Osteocyte (in vitro differentiated cells): ENCODE results near the gene RPTOR. TPM values are rescaled to one million over a fixed set of nuclear protein-coding genes. Genes with fewer than 3 reads are reported as not detected.

Experiments used
- DNase-seq: peaks from one replicate; pipeline ENCODE4 v3.0.0; 2021; ENCODE audit warnings: mixed read lengths; ENCODE audit not compliant: unreplicated experiment; ENCODE audit errors: extremely low spot score
- H3K27ac Mint-ChIP-seq: one replicate; pipeline ENCODE4 v1.8.0; 2021; ENCODE audit warnings: mild to moderate bottlenecking, mixed read lengths; ENCODE audit not compliant: unreplicated experiment
- H3K27me3 Mint-ChIP-seq: one replicate; pipeline ENCODE4 v1.8.0; 2021; ENCODE audit warnings: mixed read lengths; ENCODE audit not compliant: unreplicated experiment
- H3K36me3 Mint-ChIP-seq: one replicate; pipeline ENCODE4 v1.8.0; 2021; ENCODE audit warnings: mixed read lengths; ENCODE audit not compliant: unreplicated experiment
- H3K4me1 Mint-ChIP-seq: one replicate; pipeline ENCODE4 v1.8.0; 2021; ENCODE audit warnings: mixed read lengths; ENCODE audit not compliant: unreplicated experiment
- H3K4me3 Mint-ChIP-seq: one replicate; pipeline ENCODE4 v1.8.0; 2021; ENCODE audit warnings: mild to moderate bottlenecking, moderate library complexity, mixed read lengths; ENCODE audit not compliant: unreplicated experiment
- H3K9me3 Mint-ChIP-seq: one replicate; pipeline ENCODE4 v1.8.0; 2021; ENCODE audit warnings: mixed read lengths; ENCODE audit not compliant: unreplicated experiment
- CTCF ChIP-seq: fragments of 200-600 bp; sonication (generic); IDR thresholded peaks from 2 replicates; pipeline ENCODE4 v1.5.0; 2021; ENCODE audit warnings: antibody characterized with exemption, mild to moderate bottlenecking, moderate library complexity
- total RNA-seq: library from RNA; stranded (reverse); gene quantifications from 2 replicates; pipeline ENCODE4 v1.2.1, GENCODE V29; 2021

The RPTOR gene
- total RNA-seq, 1 donor from 2014 or later = 36.0 TPM

GRCh38 chr17:80894439-80894721 lies 349.7 kb downstream of the RPTOR start:
- H3K4me1 Mint-ChIP-seq = peaks cover 40% of the 10 kb centered on the region
- no peak for DNase-seq
- H3K9me3 Mint-ChIP-seq = no peaks in the 10 kb centered on the region
- H3K4me3 Mint-ChIP-seq = no peak overlapping the region
- peak; percentile 17 for TF ChIP-seq CTCF
- H3K36me3 Mint-ChIP-seq = peaks cover 22% of the 10 kb centered on the region
- peak overlapping the region; percentile 54 for H3K27ac Mint-ChIP-seq
- H3K27me3 Mint-ChIP-seq = no peaks in the 10 kb centered on the region

- H3K36me3 Mint-ChIP-seq = peaks cover 22% of the 10 kb centered on the region
- H3K27me3 Mint-ChIP-seq = no peaks in the 10 kb centered on the region
These were observed 350.1 kb downstream of the RPTOR start for GRCh38 chr17:80894726-80895125.

GRCh38 chr17:80895366-80895765 lies 350.7 kb downstream of the RPTOR start:
- H3K9me3 Mint-ChIP-seq = no peaks in the 10 kb centered on the region
- no peak overlapping the region for H3K27ac Mint-ChIP-seq
- DNase-seq = no peak
- no peaks in the 10 kb centered on the region for H3K27me3 Mint-ChIP-seq
- TF ChIP-seq CTCF = no peak
- H3K4me1 Mint-ChIP-seq = peaks cover 40% of the 10 kb centered on the region
- no peak overlapping the region for H3K4me3 Mint-ChIP-seq
- H3K36me3 Mint-ChIP-seq = peaks cover 22% of the 10 kb centered on the region

More at GRCh38 chr17:80894726-80895125, 350.1 kb downstream of the RPTOR start:
- H3K27ac Mint-ChIP-seq = peak overlapping the region; percentile 44
- H3K4me3 Mint-ChIP-seq = no peak overlapping the region
- H3K9me3 Mint-ChIP-seq = no peaks in the 10 kb centered on the region
- no peak for DNase-seq
- peaks cover 40% of the 10 kb centered on the region for H3K4me1 Mint-ChIP-seq
- TF ChIP-seq CTCF = no peak

- Mint-ChIP-seq H3K27ac (no peak overlapping the region), H3K36me3 (peaks cover 27% of the 10 kb centered on the region), H3K4me1 (peaks cover 20% of the 10 kb centered on the region), H3K4me3 (no peak overlapping the region), H3K27me3 (no peaks in the 10 kb centered on the region), H3K9me3 (no peaks in the 10 kb centered on the region)
- TF ChIP-seq CTCF = no peak
- no peak for DNase-seq
These were observed 354.1 kb downstream of the RPTOR start for GRCh38 chr17:80898716-80899115.

GRCh38 chr17:80899402-80900268 lies 355.0 kb downstream of the RPTOR start:
- H3K4me3 Mint-ChIP-seq = no peak overlapping the region
- DNase-seq = no peak

More at GRCh38 chr17:80899402-80900268, 355.0 kb downstream of the RPTOR start:
- no peak overlapping the region for H3K27ac Mint-ChIP-seq
- no peaks in the 10 kb centered on the region for H3K27me3 Mint-ChIP-seq
- peaks cover 17% of the 10 kb centered on the region for H3K4me1 Mint-ChIP-seq
- TF ChIP-seq CTCF = peak; percentile 54
- peaks cover 22% of the 10 kb centered on the region for H3K36me3 Mint-ChIP-seq
- no peaks in the 10 kb centered on the region for H3K9me3 Mint-ChIP-seq
